GM18858 (cell line): ENCODE data around the gene POLD3.

Experiments
- ATAC-seq: cut with Tn5 transposase; IDR thresholded peaks from one replicate; pipeline ENCODE4 v1.9.1; 2021; ENCODE audit not compliant: unreplicated experiment

POLD3 gene

DNA sequence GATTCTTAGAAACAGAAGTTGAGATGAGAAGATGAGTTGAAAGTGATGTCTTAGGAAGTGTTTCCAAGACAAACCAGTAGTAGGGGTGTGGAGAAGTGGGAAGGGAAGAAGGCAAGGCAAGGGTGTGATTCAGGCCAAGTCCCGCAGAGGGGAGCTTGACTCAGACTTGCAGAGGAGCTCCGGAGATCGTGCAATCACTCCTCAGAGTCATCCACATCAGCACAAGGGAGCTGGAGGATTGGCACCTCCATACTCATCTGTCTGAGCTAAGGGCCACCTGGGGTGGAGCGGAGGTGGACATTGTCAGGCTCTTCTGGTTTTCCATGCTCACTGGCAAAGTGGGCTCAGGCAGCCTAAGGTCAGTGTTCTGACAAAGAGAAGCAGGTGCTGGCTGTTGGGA, 94.4 kb downstream of the POLD3 start:
- ATAC-seq = no peak

DNA sequence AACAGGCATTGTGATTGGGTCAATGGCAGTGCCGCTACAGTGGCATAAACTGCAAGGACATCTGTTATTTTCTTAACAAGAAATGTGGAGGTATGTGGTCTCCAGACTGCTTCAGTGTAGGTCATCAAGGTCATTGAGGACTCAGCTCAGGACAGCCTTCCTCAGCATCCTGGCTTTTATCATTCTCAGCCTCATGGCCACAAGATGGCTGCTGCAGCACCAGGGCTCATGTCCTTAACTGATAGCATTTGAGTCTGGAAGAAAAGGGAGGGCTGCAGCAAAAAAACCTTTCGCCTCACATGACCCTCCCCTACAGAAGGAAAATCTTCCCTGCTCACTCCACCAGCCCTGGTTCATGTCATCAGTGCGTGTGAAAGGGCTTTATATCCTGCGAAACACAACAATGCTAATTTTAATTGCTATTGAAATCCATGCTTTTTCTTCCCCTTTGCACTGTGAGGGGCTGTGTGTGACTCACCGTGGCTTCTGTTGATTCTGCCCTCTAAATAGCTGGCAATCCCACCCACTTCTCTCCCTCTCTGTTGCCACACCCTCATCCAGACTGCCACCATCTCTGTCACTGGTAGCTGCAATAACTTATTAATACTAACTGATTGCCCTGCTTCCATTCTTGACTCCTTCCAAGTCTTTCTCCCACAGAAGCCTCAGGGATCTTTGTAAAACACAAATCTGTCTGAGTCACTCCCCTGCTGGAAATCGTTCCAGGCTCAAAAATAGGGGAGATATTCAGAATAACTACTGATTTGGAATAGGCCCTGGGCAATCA, 95.0 kb downstream of the POLD3 start:
- ATAC-seq = no peak

DNA sequence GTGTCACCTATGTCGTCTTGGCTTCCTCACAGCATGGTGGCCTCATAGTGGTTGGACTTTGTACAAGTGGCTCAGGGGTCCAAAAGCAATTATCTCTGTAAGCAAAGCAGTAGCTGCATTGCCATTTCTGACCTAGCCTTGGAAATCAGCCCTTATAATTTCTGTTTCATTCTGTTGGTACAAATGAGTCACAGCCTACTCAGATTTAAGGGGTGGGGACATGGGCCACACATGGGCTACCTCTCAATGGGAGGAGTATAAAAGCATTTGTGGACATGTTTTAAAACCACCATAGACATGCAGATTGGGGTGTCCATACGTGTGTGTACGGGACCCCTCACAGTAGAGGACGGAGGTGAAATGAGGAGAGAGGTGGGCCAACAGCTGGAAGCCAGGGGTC, 97.3 kb downstream of the POLD3 start:
- ATAC-seq = no peak

DNA sequence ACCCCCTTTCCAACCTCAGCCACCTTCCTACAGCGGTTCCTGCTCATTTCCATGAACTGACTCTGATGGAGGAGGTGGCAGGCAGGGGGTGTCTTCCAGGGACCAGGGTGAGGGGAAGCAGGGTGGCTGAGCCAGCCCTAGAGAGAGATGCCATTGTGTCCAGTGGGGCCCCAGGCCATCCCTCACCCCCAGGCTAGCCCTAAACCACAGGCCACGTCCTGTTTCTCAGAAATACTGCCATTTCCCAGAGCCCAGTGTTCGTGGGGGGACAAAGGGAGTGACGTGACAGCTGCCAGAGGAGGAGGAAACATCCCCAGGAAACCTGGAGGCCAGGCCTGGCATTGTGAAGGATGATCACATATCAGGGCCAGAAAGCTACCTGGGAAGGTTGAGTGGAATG, 99.4 kb downstream of the POLD3 start:
- no peak for ATAC-seq
